ENCODE measurements around the gene PRKN. TPM values are rescaled to one million over a fixed set of nuclear protein-coding genes. Genes with fewer than 3 reads are reported as not detected.

The PRKN gene
- total RNA-seq, 1 experiment from 2014 or later = 2.0 TPM

DNA sequence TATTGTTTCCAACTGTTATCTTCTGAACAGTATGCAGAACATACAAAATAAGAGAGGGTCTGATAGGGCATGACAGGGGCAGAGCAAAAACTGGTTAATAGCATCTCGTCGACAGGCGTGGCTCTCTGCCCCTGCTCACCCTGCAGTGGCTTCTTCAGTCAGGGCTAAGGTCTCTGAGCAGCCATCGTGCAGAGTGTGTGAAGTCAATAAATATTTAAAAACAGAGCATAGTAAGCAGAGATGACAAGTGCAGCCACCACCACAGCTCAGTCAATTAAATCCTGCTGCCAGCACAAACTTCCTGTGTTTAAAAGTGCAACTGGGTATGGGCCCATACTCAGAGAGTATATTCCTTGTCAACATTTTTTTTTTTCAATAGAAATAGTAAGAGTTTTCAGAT, 1080.3 kb downstream of the PRKN start:
- Histone ChIP-seq H3K4me2 (ENCODE audit: insufficient read depth, insufficient read length, low read length) (no peak overlapping the region), H4K91ac (ENCODE audit: insufficient read length, low read depth, low read length) (no peak overlapping the region), H4K5ac (ENCODE audit: insufficient read length, low read depth, low read length) (no peak overlapping the region), H3K4me1 (ENCODE audit: insufficient read depth, low read length) (no peaks in the 10 kb centered on the region), H2BK120ac (ENCODE audit: low read depth, low read length, poor library complexity, severe bottlenecking) (no peak overlapping the region), H2BK12ac (ENCODE audit: insufficient read length, low read depth, low read length) (no peak overlapping the region), H3K9ac (ENCODE audit: extremely low read depth, insufficient read length, low read length) (no peak overlapping the region), H4K20me1 (ENCODE audit: control insufficient read depth, insufficient read depth, insufficient read length) (no peaks in the 10 kb centered on the region), H2BK5ac (ENCODE audit: insufficient read length, low read length) (no peak overlapping the region), H3K23me2 (ENCODE audit: insufficient read length, low read depth, low read length, poor library complexity, severe bottlenecking) (no peaks in the 10 kb centered on the region), H3T11ph (ENCODE audit: low read length) (no peak overlapping the region), H3K79me2 (ENCODE audit: insufficient read depth, low read length) (no peaks in the 10 kb centered on the region), H3K56ac (ENCODE audit: insufficient read length, low read depth, low read length) (no peak overlapping the region), H3K27me3 (ENCODE audit: insufficient read depth, low read length) (no peaks in the 10 kb centered on the region), H2AFZ (ENCODE audit: low read length) (no peak overlapping the region), H3K9me3 (ENCODE audit: control insufficient read depth, low read depth, low read length) (no peaks in the 10 kb centered on the region), H3K79me1 (ENCODE audit: insufficient read depth, low read depth, low read length, poor library complexity, severe bottlenecking) (no peaks in the 10 kb centered on the region), H2BK20ac (ENCODE audit: low read depth, low read length, poor library complexity, severe bottlenecking) (no peak overlapping the region), H3K18ac (ENCODE audit: insufficient read length, low read depth, low read length) (no peak overlapping the region), H4K8ac (replicated peaks; ENCODE audit: insufficient read length, low read depth, low read length) (no peak overlapping the region), H3K4ac (ENCODE audit: low read depth, low read length) (no peak overlapping the region), H3K14ac (ENCODE audit: insufficient read depth, low read length) (no peak overlapping the region), H3K23ac (ENCODE audit: insufficient read length, low read depth, low read length) (no peak overlapping the region), H2AK5ac (ENCODE audit: insufficient read length, low read length) (no peak overlapping the region), H2BK15ac (ENCODE audit: low read depth, low read length) (no peak overlapping the region), H3K27ac (ENCODE audit: insufficient read length, low read depth, low read length) (no peak overlapping the region)
- H3K9me3 Mint-ChIP-seq = no peaks in the 10 kb centered on the region
- no CpG with 5 or more reads among the region's 4 CpGs for WGBS (ENCODE audit: extremely low coverage, insufficient read length, low lambda C conversion rate)
- TF ChIP-seq, protein P1, sequence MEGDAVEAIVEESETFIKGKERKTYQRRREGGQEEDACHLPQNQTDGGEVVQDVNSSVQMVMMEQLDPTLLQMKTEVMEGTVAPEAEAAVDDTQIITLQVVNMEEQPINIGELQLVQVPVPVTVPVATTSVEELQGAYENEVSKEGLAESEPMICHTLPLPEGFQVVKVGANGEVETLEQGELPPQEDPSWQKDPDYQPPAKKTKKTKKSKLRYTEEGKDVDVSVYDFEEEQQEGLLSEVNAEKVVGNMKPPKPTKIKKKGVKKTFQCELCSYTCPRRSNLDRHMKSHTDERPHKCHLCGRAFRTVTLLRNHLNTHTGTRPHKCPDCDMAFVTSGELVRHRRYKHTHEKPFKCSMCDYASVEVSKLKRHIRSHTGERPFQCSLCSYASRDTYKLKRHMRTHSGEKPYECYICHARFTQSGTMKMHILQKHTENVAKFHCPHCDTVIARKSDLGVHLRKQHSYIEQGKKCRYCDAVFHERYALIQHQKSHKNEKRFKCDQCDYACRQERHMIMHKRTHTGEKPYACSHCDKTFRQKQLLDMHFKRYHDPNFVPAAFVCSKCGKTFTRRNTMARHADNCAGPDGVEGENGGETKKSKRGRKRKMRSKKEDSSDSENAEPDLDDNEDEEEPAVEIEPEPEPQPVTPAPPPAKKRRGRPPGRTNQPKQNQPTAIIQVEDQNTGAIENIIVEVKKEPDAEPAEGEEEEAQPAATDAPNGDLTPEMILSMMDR (conservative IDR thresholded peaks at IDR 0.05) = no peak
- H3K4me1 Mint-ChIP-seq = peaks cover 0 to 2% of the 10 kb centered on the region in 2 experiments; a peak in 1 of 4 replicates
- H3K27me3 Mint-ChIP-seq (ENCODE audit: low read depth) = no peaks in the 10 kb centered on the region; the same call in 1 of the 2 replicates
- no peaks in the 10 kb centered on the region for H3K36me3 Mint-ChIP-seq (ENCODE audit: insufficient read depth in 1 of 3, low read depth in 3 of 3)
- H3K4me3 Mint-ChIP-seq = no peak overlapping the region
- H3K27ac Mint-ChIP-seq = no peak overlapping the region; a peak in 1 of 7 replicates
- no peak for DNase-seq
